Measurements from ENCODE around the gene KLHL28. TPM values are rescaled to one million over a fixed set of nuclear protein-coding genes. Genes with fewer than 3 reads are reported as not detected.

Gene KLHL28
- total and polyA plus RNA-seq, 2 donors (not counting 3 experiments of a cell fraction or from before 2014, with no cell fraction given) = 2.9 to 7.3 TPM

DNA sequence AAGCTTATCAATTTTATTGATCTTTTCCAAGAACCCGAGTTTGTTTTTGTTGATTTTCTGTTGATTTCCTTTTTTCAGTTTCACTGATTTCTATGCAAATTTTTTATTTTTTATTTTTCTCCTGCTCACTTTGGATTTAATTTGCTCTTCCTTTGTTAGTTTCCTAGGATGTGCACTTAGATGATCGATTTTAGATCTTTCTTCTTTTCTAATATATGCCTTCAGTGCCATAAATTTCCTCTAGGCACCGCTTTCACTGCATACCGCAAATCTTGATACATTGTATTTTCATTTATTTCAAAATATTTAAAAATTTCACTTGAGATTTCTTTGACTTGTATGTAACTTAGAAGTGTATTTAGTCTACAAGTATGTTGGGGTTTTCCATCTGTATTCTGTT lies 9.7 kb upstream of the KLHL28 start:
- H3K9me3 ChIP-seq (replicated peaks; ENCODE audit: control insufficient read depth, insufficient read depth, low read length) = no peaks in the 10 kb centered on the region
- CTCF ChIA-PET = no interaction called here
- FAIRE-seq (no peak), DNase-seq (ENCODE audit: low read depth, low spot score) (no peak)
- no peaks in the 10 kb centered on the region for H4K20me1 ChIP-seq (replicated peaks; ENCODE audit: control insufficient read depth, extremely low read depth, insufficient read depth, low read length)
- H3K79me2 ChIP-seq (ENCODE audit: control insufficient read depth, insufficient read depth, low read length) = peaks cover 69% of the 10 kb centered on the region
- H3K27ac ChIP-seq (ENCODE audit: insufficient read depth, low read depth, low read length) = no peak overlapping the region
- no peak overlapping the region for H2AFZ ChIP-seq (ENCODE audit: low read depth, low read length)
- POLR2A ChIA-PET = no interaction called here
- H3K9ac ChIP-seq (replicated peaks; ENCODE audit: extremely low read depth, insufficient read depth, low read length) = no peak overlapping the region
- peaks cover 10% of the 10 kb centered on the region for H3K4me1 ChIP-seq (ENCODE audit: control insufficient read depth, extremely low read depth, insufficient read depth, low read length)
- no peak overlapping the region for H3K4me3 ChIP-seq (replicated peaks in 1 of 3; ENCODE audit: insufficient read depth in 1 of 3, low read depth in 1 of 3, low read length in 3 of 3)
- H3K36me3 ChIP-seq (ENCODE audit: control insufficient read depth in 2 of 2, extremely low read depth in 1 of 2, insufficient read depth in 2 of 2, low read length in 2 of 2) = no peaks in the 10 kb centered on the region
- H3K9me1 ChIP-seq (replicated peaks; ENCODE audit: control insufficient read depth, extremely low read depth, insufficient read depth, low read length) = no peaks in the 10 kb centered on the region
- no TSS peak for BruUV-seq (replicated peaks)
- dilution Hi-C loops (cut with MboI; ENCODE audit: extremely low pct_ligation_motif_present, low sequenced_read_pairs) = no loop called here
- intact Hi-C loops (cut with micrococcal nuclease) = no loop called here
- no peak overlapping the region for H3K4me2 ChIP-seq (ENCODE audit: insufficient read depth, low read length)
- TF ChIP-seq POLR2A (IDR thresholded peaks at IDR 0.05; ENCODE audit: low read depth, low read length) (no peak), POLR2AphosphoS5 (IDR thresholded peaks at IDR 0.05; ENCODE audit: insufficient read depth, low read depth, low read length) (no peak), JUN (IDR thresholded peaks at IDR 0.05; ENCODE audit: borderline replicate concordance, insufficient read depth, insufficient read length, low read depth) (no peak), FOS (IDR thresholded peaks at IDR 0.05; ENCODE audit: borderline replicate concordance, insufficient read depth, low read length) (no peak)
- no peaks in the 10 kb centered on the region for H3K27me3 ChIP-seq (ENCODE audit: control insufficient read depth in 2 of 2, insufficient read depth in 2 of 2, low read length in 2 of 2)

- no peak overlapping the region for H2AFZ ChIP-seq (ENCODE audit: low read depth, low read length)
- H3K4me2 ChIP-seq (ENCODE audit: insufficient read depth, low read length) = no peak overlapping the region
- no peaks in the 10 kb centered on the region for H3K27me3 ChIP-seq (ENCODE audit: control insufficient read depth in 2 of 2, insufficient read depth in 2 of 2, low read length in 2 of 2)
- H3K79me2 ChIP-seq (ENCODE audit: control insufficient read depth, insufficient read depth, low read length) = peaks cover 65% of the 10 kb centered on the region
- POLR2A ChIA-PET = no interaction called here
- no peak overlapping the region for H3K27ac ChIP-seq (ENCODE audit: insufficient read depth, low read depth, low read length)
- peaks cover 10% of the 10 kb centered on the region for H3K4me1 ChIP-seq (ENCODE audit: control insufficient read depth, extremely low read depth, insufficient read depth, low read length)
- CTCF ChIA-PET = no interaction called here
- BruUV-seq (replicated peaks) = no TSS peak
- no peak overlapping the region for H3K9ac ChIP-seq (replicated peaks; ENCODE audit: extremely low read depth, insufficient read depth, low read length)
- intact Hi-C loops (cut with micrococcal nuclease) (no loop called here), dilution Hi-C loops (cut with MboI; ENCODE audit: extremely low pct_ligation_motif_present, low sequenced_read_pairs) (no loop called here)
- FAIRE-seq = no peak
- TF ChIP-seq POLR2A (IDR thresholded peaks at IDR 0.05; ENCODE audit: low read depth, low read length) (no peak), GATA2 (IDR thresholded peaks at IDR 0.05; ENCODE audit: insufficient read depth, insufficient read length, low read depth, low read length) (no peak), JUN (IDR thresholded peaks at IDR 0.05; ENCODE audit: borderline replicate concordance, insufficient read depth, insufficient read length, low read depth) (no peak), POLR2AphosphoS5 (IDR thresholded peaks at IDR 0.05; ENCODE audit: insufficient read depth, low read depth, low read length) (no peak), MAX (IDR thresholded peaks at IDR 0.05; ENCODE audit: insufficient read depth, insufficient read length) (no peak), CTCF (IDR thresholded peaks at IDR 0.05; ENCODE audit: extremely low read depth in 1 of 2, insufficient read depth in 1 of 2, low read depth in 1 of 2, low read length in 2 of 2) (no peak), FOS (IDR thresholded peaks at IDR 0.05; ENCODE audit: borderline replicate concordance, insufficient read depth, low read length) (no peak), MYC (IDR thresholded peaks at IDR 0.05; ENCODE audit: low read depth, low read length) (no peak), EZH2 (IDR thresholded peaks at IDR 0.05; ENCODE audit: borderline replicate concordance, low read depth, low read length, severe bottlenecking) (no peak)
- H3K36me3 ChIP-seq (ENCODE audit: control insufficient read depth in 2 of 2, extremely low read depth in 1 of 2, insufficient read depth in 2 of 2, low read length in 2 of 2) = no peaks in the 10 kb centered on the region
- no peaks in the 10 kb centered on the region for H3K9me3 ChIP-seq (replicated peaks; ENCODE audit: control insufficient read depth, insufficient read depth, low read length)
- no peak overlapping the region for H3K4me3 ChIP-seq (replicated peaks in 1 of 3; ENCODE audit: insufficient read depth in 1 of 3, low read depth in 1 of 3, low read length in 3 of 3)
- no peaks in the 10 kb centered on the region for H4K20me1 ChIP-seq (replicated peaks; ENCODE audit: control insufficient read depth, extremely low read depth, insufficient read depth, low read length)
- DNase-seq (ENCODE audit: low read depth, low spot score) = no peak
- H3K9me1 ChIP-seq (replicated peaks; ENCODE audit: control insufficient read depth, extremely low read depth, insufficient read depth, low read length) = no peaks in the 10 kb centered on the region
Measured at GRCh38 chr14:44970907-44971306, 9.2 kb upstream of the KLHL28 start.

All from endothelial cell of umbilical vein (primary cell).